ENCODE data around the gene LRRC14B.

DNA sequence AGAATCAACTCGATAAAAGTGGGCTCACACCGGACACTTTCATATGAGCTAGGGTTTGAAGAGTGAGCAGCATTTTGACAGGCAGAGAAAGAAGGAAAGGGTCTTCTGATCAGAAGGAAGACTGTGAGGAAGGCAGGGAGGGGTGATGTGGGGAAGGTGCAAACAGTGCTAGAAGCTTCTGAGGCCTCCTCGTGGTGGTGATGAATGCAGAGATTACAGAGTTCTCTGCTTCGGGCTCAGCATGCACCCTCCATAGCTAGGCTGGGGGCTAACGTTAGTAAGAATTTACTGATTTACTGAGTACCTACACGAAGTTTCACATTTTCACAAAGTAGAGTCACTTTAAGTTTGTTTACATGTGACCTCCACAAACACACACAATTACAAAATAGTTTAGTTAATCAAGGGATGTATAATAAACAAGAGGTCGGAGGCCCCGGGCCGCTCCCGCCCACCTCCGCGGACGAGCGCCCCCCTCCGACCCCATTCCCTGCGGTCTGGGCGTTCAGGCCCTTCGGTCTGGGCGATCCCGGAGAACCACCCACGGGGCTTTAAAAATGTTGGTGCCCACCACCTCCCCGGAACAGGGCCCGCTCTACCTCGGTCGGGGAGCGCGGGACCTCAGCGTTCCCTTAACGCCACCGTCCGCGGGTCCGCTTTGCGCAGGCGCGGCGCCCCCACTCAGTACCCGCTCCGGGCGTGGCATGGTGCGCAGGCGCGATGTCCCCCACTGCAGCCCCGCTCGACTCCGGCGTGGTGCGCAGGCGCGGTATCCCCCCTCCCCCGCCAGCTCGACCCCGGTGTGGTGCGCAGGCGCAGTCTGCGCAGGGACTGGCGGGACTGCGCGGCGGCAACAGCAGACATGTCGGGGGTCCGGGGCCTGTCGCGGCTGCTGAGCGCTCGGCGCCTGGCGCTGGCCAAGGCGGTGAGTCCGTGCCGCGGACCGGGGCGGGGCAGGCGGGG lies 26.5 kb downstream of the LRRC14B start, which contains the start of the genes CCDC127 and SDHA:
- TF ChIP-seq, protein P1, sequence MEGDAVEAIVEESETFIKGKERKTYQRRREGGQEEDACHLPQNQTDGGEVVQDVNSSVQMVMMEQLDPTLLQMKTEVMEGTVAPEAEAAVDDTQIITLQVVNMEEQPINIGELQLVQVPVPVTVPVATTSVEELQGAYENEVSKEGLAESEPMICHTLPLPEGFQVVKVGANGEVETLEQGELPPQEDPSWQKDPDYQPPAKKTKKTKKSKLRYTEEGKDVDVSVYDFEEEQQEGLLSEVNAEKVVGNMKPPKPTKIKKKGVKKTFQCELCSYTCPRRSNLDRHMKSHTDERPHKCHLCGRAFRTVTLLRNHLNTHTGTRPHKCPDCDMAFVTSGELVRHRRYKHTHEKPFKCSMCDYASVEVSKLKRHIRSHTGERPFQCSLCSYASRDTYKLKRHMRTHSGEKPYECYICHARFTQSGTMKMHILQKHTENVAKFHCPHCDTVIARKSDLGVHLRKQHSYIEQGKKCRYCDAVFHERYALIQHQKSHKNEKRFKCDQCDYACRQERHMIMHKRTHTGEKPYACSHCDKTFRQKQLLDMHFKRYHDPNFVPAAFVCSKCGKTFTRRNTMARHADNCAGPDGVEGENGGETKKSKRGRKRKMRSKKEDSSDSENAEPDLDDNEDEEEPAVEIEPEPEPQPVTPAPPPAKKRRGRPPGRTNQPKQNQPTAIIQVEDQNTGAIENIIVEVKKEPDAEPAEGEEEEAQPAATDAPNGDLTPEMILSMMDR (conservative IDR thresholded peaks at IDR 0.05), result peak; percentile 73
- peak; percentile 55 for TF ChIP-seq ZFX (IDR thresholded peaks at IDR 0.05)

Data from C4-2B (cell line).